Stimulated activated CD4-positive, alpha-beta T cell treated with anti-CD3 and anti-CD28 coated beads, Interleukin-12 subunit alpha, Interleukin-12 subunit beta, amount 100 ng/mL, for 48 hours (primary cell): ENCODE results near the gene RGS7BP.

ENCODE experiments used
- DNase-seq, 3 donors: peaks; one replicate each; pipeline ENCODE4 v3.0.0-alpha.2; 2020; ENCODE audit warnings: low read depth in 2 of 3, low spot score in 1 of 3

RGS7BP gene

DNA sequence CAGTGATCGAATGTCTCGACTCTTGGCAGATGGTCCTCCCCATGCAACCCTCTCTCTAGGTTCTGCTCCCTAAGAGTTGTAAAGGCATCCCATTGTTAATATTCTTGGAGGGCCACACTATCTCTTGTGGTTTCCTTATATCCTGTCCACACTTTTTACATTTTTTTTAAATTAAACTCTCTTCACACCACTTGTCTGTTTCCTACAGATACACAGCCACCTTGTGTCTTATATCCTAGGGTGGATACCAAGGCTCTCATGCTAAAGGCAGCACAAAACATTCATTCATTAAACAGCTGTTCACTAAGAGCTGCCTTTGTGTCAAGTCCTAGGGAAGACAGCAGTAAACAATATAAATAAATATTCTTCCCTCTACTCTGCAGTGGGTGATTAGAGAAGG, 124.0 kb downstream of the RGS7BP start:
- DNase-seq = no peak

DNA sequence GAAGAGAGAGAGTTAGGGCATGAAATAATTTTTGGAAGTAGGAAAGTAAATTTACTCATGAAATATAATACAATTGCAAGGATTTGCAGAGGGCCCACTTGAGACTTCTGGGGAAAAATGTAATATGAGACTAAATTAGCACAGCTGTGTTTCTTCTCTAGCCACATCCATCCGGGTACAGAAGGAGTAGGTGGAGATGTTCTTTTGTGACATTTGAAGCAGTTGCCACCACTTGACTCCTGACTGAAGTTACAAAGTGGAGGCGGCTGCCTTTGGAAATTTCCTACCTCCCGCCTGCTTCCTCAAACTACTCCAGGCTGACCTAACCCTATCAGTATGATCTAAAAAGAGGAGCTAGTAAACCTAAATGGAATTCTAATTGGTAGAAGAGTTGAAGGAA, 126.4 kb downstream of the RGS7BP start:
- no peak for DNase-seq

DNA sequence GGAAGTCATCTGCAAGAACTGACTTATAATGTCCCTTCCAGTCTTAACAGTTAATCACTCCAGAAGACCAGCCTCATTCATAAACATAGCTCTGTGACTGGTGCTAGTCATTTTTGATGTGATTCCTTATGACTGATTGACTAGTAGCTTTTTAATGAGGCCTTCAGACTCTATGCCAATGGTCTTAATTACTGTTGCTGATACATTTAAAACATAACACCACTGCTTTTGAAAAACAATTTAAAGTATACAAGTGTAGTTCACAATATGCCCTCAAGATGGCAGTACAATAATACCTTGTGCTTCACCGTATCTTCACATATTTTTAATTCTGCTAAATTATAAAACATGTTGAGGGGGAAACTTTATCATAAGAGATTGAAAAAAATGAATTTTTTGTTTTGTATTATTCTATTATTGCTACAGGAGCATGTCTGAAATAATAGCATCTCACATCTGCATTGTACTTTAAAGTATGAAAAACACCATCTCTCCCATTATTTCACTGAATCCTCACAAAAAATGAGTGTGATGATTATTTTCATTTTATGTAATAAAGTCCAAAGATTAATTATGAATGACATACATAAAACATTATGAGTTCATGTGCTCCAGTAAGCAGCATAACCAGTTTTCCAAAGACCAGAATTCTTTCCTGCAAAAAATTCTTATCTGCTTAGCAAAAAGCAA, 129.3 kb downstream of the RGS7BP start:
- DNase-seq = no peak

DNA sequence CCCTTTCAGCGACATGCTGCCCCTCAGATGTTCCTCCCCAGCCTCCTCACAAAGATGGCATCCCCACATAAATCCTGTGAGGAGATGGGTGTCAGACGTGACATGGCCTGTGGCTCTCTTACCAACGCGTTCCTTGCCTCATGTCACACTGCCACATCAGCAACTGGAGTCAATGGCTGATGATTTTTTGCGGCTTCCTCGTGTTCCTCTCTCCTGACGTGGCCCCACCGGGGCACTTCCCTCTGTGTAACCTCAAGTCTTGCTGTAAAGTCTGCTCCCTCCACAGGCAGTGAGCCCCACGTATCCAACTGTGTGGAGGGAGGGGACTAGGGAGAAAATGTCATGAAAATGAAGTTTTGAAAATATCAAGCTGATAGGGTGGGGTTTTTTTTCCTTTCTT, 131.3 kb downstream of the RGS7BP start:
- no peak for DNase-seq

DNA sequence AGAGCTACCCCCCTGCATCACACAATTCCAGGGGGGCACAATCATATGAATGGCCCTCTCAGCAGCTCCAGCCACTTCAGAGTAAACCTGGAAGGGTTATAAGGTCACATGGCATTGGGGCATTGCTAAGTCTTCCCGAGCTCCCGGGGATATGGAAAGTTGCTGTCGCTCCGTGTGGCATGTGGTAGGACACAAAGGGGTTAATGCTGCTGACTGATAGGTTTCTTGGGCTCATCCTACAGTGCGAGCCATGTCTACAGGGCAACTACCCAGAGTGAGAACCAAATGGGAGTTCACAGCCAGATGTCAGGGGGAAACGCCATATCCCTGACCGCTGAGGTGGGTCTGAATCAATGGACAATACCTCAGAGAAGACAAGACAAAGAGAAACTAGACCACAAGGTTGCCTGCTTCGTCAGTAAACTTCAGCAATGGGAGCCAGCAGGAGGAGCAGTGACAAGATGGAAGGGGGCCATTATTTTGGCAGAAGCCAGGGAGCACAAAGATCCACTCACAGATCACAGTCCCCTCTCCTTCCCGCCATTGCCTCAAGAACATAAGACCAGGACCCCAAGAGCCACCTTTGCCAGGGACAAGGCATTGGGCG, 132.1 kb downstream of the RGS7BP start:
- no peak for DNase-seq

DNA sequence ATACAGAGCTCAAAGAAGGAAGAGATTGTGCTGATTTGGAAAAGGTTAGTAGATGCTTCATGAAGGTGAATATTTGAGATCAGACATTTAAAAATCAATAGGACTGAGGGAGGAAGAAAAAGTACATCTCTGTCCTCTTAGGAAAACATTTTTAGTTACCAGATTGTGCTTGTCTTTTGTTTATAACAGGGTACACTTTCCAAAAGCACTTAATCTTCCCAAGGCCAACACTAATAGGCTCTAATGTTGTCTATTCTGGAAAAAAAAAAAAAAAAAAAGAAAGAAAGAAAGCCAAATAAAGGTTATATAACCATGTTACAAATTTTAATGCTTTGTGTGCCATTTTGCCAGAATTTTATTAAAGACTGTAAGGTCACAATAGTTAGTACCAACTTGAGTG, 139.0 kb downstream of the RGS7BP start:
- no peak for DNase-seq

DNA sequence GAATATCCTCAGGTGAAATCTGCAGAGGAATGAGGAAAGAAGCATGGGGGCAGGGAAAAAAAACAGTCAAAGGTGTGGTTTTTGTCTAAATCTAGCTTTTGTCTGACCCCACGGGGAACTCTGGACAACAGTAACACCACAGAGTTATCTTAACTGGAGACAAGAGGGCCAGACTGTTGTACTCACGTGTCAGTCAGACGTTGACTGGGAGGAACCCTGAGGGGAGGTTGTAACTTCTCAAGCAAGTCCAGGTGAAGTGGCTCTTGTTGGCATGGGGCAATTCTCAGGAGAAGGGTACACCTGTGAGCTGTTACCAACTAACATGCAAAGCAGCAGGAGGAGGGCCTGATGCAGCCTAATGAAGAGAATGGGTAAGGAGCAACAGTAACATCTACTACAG, 140.4 kb downstream of the RGS7BP start:
- DNase-seq = no peak

DNA sequence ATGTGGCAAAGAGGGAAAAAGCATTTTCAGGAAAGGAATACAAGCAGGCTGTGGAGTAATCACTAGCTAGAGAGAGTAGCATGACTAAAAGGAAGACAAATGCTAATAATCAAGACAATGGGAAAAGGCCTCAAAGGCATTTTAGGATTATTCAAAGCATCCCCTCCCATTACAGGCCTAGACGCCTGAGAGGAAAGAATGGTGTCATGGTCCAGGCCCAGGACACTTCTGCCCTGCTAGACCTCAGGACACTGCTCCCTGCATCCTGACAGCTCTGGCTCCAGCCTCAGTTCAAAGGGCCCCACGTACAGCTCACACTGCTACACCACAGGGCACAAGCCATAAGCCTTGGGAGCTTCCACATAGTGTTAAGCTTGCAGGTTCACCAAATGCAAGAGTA, 143.7 kb downstream of the RGS7BP start:
- DNase-seq = no peak

DNA sequence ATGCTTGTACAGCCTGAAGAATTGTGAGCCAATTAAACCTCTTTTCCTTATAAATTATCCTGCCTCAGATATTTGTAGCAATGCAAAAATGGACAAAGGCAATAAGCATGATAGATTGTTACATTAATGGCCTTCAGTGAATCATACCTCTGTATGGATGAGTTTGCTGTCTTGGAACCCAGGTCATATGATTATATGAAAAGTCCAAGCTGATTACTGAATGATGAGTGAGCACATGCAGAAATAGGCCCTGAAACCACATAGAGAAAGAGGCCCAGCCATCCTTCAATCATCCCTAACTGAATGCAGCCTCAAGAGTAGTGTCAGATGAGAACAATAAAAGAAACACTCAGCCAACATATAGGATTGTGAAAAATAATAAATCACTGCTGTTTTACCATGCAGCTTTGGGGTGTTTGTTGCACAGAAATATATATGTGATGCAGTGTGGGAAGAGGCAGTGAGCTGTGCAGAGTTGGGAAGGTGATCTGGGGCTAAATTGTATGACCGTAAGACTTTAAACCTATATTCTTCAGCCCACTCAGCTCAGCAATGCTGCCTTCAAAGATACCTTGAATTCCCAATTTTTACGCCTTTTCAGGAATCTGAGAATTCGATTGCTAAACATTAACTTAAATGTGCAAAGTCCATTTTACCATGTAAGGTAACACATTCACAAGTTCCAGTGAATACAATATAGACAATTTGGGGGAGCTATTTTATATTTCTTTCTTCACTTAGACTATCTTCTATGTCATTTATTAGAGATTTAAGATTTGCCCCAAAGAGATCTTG, 148.1 kb downstream of the RGS7BP start:
- DNase-seq = no peak

DNA sequence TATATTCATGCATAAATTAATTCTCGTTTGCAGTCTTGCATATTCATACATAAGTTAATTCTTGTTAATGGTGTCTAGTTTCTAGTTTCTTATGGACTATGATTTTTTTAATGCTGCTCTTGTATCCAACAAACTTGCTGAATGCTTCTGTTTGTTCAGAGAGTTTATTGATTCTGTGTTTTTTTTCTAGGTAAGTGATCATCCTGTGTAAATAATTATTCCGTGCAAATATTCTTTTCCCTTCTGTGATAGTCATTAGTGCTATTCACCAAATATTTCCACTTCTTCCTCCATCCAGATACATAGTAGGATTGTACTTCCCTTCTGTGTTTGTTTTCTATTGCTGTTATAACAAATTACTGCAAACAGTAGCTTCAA, 148.7 kb downstream of the RGS7BP start:
- DNase-seq = no peak

DNA sequence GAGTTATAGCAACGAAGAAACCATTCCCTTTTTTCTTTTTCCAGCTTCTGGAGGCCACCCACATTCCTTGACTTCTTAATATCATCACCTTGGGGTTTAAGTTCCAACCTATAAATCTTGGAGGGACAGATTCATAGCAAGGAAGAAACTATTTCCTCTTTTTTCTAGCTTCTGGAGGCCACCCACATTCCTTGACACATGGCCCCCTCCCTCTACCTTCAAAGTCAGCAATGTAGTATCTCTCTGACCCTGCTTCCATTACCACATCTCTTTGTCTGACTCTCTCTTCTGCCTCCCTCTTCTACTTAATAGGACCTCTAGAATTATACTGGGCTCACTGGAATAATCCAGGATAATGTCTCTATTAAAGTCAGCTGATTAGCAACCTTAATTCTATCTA, 149.8 kb downstream of the RGS7BP start:
- no peak for DNase-seq

DNA sequence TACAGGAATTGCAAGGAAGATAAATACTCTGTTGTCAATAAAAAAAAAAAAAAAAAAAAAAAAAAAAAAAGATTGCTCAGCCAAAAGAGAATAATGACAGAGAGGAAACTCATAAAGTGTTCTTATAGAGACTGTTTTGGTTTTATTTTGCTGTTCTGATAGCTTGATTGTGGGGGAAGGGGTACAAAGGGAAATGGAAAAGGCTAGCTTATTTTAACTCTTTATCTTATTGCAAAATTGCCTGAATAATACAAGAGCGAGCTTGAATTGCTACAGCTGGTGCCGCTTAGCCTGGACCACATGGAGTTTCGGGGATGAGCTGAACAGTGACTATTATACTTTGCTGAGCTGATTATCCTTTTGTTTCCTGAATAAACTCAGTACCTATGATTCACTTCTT, 153.5 kb downstream of the RGS7BP start:
- no peak for DNase-seq
